D721Med (cell line): Measurements from ENCODE around the gene FOXP1.

Experiments used
- DNase-seq: peaks from one replicate; pipeline ENCODE4 v3.0.0; 2011; ENCODE audit warnings: low spot score; ENCODE audit not compliant: insufficient read length
- FAIRE-seq: peaks from 2 replicates; lab custom pipeline; 2011; peaks lifted over from hg19 to GRCh38; lab: Jason Lieb, UNC
- TF ChIP-seq, protein P1 (sequence below): IDR thresholded peaks from 2 replicates; pipeline ENCODE4 v1.5.1; 2012; ENCODE audit warnings: mild to moderate bottlenecking, control low read depth; ENCODE audit not compliant: insufficient read depth; ENCODE audit errors: missing control alignments

The FOXP1 gene

DNA sequence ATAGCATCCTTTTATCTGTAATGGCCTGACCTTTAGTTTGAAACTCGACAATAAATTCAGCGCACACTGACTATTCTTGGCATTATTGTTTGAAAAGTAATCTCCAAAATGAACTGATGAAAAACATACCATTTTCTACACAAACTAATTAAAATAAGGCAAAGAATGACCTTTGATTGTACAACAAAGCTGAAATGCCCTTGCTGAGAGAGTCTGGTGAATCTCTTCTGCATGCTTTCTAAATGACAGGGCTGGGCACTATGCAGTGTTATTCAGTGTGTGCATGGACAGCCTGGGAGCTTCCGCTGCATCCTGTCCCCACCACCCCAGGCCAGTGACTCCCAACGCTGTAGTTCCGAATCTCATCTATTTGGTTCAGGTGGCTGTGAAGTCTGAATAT is 530.8 kb downstream of the FOXP1 start:
- TF ChIP-seq, protein P1, sequence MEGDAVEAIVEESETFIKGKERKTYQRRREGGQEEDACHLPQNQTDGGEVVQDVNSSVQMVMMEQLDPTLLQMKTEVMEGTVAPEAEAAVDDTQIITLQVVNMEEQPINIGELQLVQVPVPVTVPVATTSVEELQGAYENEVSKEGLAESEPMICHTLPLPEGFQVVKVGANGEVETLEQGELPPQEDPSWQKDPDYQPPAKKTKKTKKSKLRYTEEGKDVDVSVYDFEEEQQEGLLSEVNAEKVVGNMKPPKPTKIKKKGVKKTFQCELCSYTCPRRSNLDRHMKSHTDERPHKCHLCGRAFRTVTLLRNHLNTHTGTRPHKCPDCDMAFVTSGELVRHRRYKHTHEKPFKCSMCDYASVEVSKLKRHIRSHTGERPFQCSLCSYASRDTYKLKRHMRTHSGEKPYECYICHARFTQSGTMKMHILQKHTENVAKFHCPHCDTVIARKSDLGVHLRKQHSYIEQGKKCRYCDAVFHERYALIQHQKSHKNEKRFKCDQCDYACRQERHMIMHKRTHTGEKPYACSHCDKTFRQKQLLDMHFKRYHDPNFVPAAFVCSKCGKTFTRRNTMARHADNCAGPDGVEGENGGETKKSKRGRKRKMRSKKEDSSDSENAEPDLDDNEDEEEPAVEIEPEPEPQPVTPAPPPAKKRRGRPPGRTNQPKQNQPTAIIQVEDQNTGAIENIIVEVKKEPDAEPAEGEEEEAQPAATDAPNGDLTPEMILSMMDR, result no peak
- no peak for FAIRE-seq
- no peak for DNase-seq

DNA sequence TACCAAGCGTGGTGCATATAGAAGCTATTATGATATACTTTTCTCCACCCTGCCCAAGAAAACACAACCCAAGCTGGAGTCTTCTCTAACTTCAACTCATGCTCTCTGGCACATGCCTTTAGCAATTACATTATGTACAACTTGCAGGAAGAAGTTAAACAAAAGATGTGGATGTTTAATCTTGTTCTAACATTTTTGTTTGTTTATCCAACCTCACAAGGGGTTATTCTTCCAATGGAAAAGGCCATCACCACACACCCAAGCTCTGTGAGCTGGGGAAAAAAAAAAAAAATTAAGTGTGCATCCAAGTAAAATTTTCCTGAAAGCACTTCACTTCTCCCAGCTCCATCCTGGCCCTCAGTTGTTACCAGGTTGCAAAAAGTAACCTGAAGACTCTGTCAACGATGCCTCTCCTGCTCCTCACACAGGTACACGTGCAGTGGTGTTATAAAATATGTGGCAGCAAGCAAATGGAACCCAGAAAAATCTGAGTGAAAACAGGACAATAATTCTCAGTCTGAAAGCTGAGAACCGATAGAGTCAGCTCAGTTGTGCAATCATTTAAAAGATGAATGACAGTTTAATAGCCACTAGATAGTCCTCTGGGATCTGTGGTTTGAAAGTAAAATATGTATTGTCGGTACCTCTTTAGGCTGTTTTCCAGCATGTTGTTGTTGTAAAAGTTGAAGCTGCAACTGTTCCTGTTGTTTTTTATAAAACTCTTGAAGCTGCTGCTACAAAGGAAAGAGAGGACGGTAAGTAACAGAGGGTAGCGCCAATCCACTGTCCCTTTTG is 531.4 kb downstream of the FOXP1 start:
- TF ChIP-seq, protein P1, result no peak
- DNase-seq (no peak), FAIRE-seq (no peak)

DNA sequence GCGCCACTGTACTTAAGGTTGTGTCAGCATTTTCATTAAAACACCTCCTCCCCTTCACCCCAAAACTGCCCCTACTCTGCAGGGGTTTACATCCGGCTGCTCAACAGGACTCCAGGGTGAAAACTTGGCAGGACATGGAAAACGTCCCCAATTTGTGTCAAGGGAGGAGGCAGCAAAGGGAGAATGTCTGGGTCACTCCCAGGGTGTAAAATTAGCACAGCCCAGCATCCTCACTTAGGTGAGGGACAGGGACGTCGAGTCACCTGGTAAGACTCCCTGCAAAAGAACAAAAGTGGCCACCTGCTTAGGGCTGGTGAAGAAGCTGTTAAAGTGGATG is 532.3 kb downstream of the FOXP1 start:
- no peak for DNase-seq
- FAIRE-seq, result no peak
- TF ChIP-seq, protein P1, result no peak

DNA sequence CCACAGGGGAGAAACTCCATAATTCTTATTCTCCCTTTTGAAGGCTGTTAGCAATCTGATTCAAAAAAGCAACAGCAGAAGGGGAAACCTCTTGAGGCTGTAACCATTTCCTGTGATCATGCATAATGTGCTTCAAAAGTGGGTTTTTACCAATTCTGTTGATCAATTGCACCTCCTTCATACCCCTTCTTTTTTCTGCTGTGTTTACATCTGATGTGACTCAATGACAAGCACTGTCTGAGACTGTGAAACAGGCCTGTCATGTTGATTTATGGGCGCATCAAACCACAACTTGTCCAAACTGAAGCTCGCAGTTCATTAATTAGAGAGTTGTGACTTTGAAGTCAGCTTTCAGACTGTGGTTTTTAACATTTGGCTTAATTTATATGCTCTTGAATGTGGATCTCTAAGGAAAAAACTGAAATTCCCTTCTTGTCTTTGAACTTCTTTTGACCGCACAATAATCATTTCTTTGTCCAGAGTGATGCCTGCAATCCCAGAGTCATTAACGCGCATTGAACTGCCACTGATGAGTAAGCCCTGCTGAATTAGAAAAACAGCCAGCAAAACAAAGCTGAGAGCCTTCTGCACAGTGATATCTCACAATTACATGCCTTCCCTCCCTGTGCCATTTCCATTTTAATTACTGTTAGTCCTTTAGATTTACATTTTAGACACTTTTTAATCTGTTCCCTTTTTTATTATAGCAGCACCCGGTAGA is 532.8 kb downstream of the FOXP1 start:
- FAIRE-seq (no peak), DNase-seq (no peak)
- TF ChIP-seq, protein P1, result no peak

DNA sequence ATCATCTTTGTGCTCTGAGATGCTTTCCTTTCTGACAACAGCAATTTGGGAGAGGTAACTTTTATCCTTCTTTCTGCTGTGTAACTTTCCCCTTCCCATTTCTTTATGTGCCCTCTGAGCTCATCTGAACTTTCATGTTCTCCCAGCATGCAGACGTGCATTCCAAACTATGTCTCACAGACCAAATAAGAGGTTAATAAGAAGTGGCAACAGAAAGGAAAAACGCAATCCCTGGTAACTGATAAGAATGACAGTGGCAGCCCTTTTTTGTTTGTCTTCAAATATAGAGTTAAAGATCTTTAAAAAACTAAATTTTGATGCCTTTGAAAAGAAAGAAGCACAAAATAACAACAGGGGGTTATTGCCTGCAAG is 533.4 kb downstream of the FOXP1 start:
- no peak for DNase-seq
- TF ChIP-seq, protein P1, result no peak
- no peak for FAIRE-seq

DNA sequence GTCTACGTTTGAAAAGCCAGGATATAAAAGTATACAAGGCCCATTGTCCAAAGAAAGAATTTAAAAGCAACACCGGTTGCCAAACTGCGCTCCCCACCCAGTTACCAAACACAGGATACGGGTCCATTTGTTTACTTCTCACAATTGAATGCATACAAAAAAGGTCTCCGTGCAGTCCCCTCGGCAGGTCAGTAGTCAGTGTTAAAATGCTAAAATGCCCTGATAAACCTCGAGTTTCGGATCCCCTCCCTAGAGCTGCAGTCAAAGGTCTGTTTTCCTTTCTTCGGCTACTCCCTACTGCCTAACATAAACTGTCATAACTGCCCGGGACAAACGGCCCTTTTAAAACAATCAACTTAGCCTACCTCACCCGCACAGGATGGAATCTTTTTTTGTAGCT is 534.6 kb downstream of the FOXP1 start:
- DNase-seq, result no peak
- no peak for FAIRE-seq
- TF ChIP-seq, protein P1, result no peak
